Smooth muscle cell (in vitro differentiated cells): ENCODE results near the gene PGS1. TPM values are rescaled to one million over a fixed set of nuclear protein-coding genes. Genes with fewer than 3 reads are reported as not detected.
"Not testable (repeated sequence)": the region's sequence is repeated elsewhere in the genome, so short reads cannot be mapped to it uniquely, and the experiment has no call there.

Experiments used
- DNase-seq: peaks from one replicate; lab custom pipeline; 2025; ENCODE audit not compliant: unreplicated experiment; lab: John Stamatoyannopoulos, UW
- H2AFZ ChIP-seq: fragments of 200-600 bp; sonication (generic); 2 replicates; pipeline ENCODE4 v1.6.0; 2016; ENCODE audit warnings: antibody characterized with exemption, low read depth, mild to moderate bottlenecking
- H3F3A ChIP-seq: fragments of 200-600 bp; sonication (generic); 2 replicates; pipeline ENCODE4 v1.6.0; 2017; ENCODE audit warnings: antibody characterized with exemption, low read depth
- H3K27ac ChIP-seq: fragments of 200-600 bp; sonication (generic); 2 replicates; pipeline ENCODE4 v1.5.1; 2016; ENCODE audit warnings: low read depth, mild to moderate bottlenecking
- H3K27me3 ChIP-seq: fragments of 200-600 bp; sonication (generic); 2 replicates; pipeline ENCODE4 v1.6.1; 2016; ENCODE audit warnings: low read depth, mild to moderate bottlenecking
- H3K36me3 ChIP-seq: fragments of 200-600 bp; sonication (generic); 2 replicates; pipeline ENCODE4 v1.5.1; 2016; ENCODE audit warnings: low read depth
- H3K4me1 ChIP-seq: fragments of 200-600 bp; sonication (generic); 2 replicates; pipeline ENCODE4 v1.5.1; 2016; ENCODE audit warnings: low read depth
- H3K4me2 ChIP-seq: fragments of 200-600 bp; sonication (generic); 2 replicates; pipeline ENCODE4 v1.6.0; 2016; ENCODE audit warnings: mild to moderate bottlenecking
- H3K4me3 ChIP-seq: fragments of 200-600 bp; sonication (generic); 2 replicates; pipeline ENCODE4 v1.5.1; 2016; ENCODE audit warnings: mild to moderate bottlenecking
- H3K79me2 ChIP-seq: fragments of 200-600 bp; sonication (generic); 2 replicates; pipeline ENCODE4 v1.6.0; 2016; ENCODE audit warnings: low read depth, mild to moderate bottlenecking
- H3K9ac ChIP-seq: fragments of 200-600 bp; sonication (generic); 2 replicates; pipeline ENCODE4 v1.6.0; 2016; ENCODE audit warnings: low read depth
- H3K9me3 ChIP-seq: fragments of 200-600 bp; sonication (generic); replicated peaks from 2 replicates; pipeline ENCODE4 v1.5.1; 2016; ENCODE audit warnings: low read depth
- H4K20me1 ChIP-seq: fragments of 200-600 bp; sonication (generic); 2 replicates; pipeline ENCODE4 v1.6.0; 2016; ENCODE audit warnings: low read depth
- CTCF ChIP-seq: fragments of 200-600 bp; sonication (generic); IDR thresholded peaks from 2 replicates; pipeline ENCODE4 v1.5.1; 2017; ENCODE audit warnings: borderline replicate concordance, mild to moderate bottlenecking, antibody characterized with exemption; ENCODE audit not compliant: insufficient read depth, poor library complexity, severe bottlenecking
- WGBS: methylation state at CpG from one replicate; pipeline ENCODE4 v1.1.7; 2016; ENCODE audit warnings: low lambda C conversion rate; 5-methylcytosine and 5-hydroxymethylcytosine counted together
- polyA plus RNA-seq: library from polyadenylated mRNA; unstranded; fragments of >200 nt; fragmentation: Nextera tagmentation; extraction: Ambion mirVana; gene quantifications from 2 replicates; pipeline ENCODE4 v1.2.1, GENCODE V29; 2016
- total RNA-seq: library from RNA; depleted of rRNA; stranded (reverse); fragments of >200 nt; gene quantifications from 2 replicates; pipeline ENCODE4 v1.2.3, GENCODE V29; 2014

PGS1 gene
- total RNA-seq (29.5 and 29.9 TPM in 2 replicates), polyA plus RNA-seq (22.6 and 37.8 TPM in 2 replicates)

- Histone ChIP-seq H3K4me2 (peak within 1 kb of the TSS; percentile 80), H3K36me3 (no peaks in the 10 kb centered on the region), H3F3A (peaks cover 56% of the 10 kb centered on the region), H3K4me1 (peaks cover 43% of the 10 kb centered on the region), H3K9ac (peak within 1 kb of the TSS; percentile 96), H4K20me1 (peaks cover 24% of the 10 kb centered on the region), H3K9me3 (no peaks in the 10 kb centered on the region), H3K4me3 (peak within 1 kb of the TSS; percentile 82), H2AFZ (peak within 1 kb of the TSS; percentile 59), H3K79me2 (peaks cover 44% of the 10 kb centered on the region), H3K27me3 (no peaks in the 10 kb centered on the region), H3K27ac (peak within 1 kb of the TSS; percentile 100)
- no peak for TF ChIP-seq CTCF
- DNase-seq = peak; percentile 43
- WGBS = 5% methylated on average over 69 of the region's 89 CpGs
Measured at GRCh38 chr17:78378225-78379130, at the start of gene PGS1. PGS1 (plus strand) TSS chr17:78378649; CDS start chr17:78378666, 17 bp downstream.

- no peaks in the 10 kb centered on the region for H3K79me2 ChIP-seq
- H3F3A ChIP-seq = no peaks in the 10 kb centered on the region
- H3K4me1 ChIP-seq = peaks cover 8% of the 10 kb centered on the region
- H3K27me3 ChIP-seq = no peaks in the 10 kb centered on the region
- peak overlapping the region; percentile 32 for H2AFZ ChIP-seq
- peak overlapping the region; percentile 60 for H3K27ac ChIP-seq
- WGBS = 66% methylated on average over 15 of the region's 16 CpGs
- no peaks in the 10 kb centered on the region for H4K20me1 ChIP-seq
- H3K9ac ChIP-seq = no peak overlapping the region
- H3K9me3 ChIP-seq = no peaks in the 10 kb centered on the region
- TF ChIP-seq CTCF = no peak
- H3K4me3 ChIP-seq = no peak overlapping the region
- no peak for DNase-seq
- no peaks in the 10 kb centered on the region for H3K36me3 ChIP-seq
- H3K4me2 ChIP-seq = peak overlapping the region; percentile 31
Measured at GRCh38 chr17:78329263-78330059, 49.0 kb upstream of the PGS1 start.

GRCh38 chr17:78330570-78331224 lies 47.8 kb upstream of the PGS1 start:
- no peak for TF ChIP-seq CTCF
- Histone ChIP-seq H3K79me2 (no peaks in the 10 kb centered on the region), H3K9me3 (no peaks in the 10 kb centered on the region), H3K4me3 (no peak overlapping the region), H2AFZ (no peak overlapping the region), H3K9ac (no peak overlapping the region), H3K4me2 (no peak overlapping the region), H3K27me3 (no peaks in the 10 kb centered on the region), H3K27ac (no peak overlapping the region), H4K20me1 (no peaks in the 10 kb centered on the region), H3F3A (no peaks in the 10 kb centered on the region), H3K4me1 (peaks cover 8% of the 10 kb centered on the region), H3K36me3 (no peaks in the 10 kb centered on the region)
- WGBS = 62% methylated on average over 12 of the region's 13 CpGs
- no peak for DNase-seq

GRCh38 chr17:78331355-78331754 lies 47.1 kb upstream of the PGS1 start:
- not testable (repeated sequence) for H3K4me1 ChIP-seq, DNase-seq

More at GRCh38 chr17:78331355-78331754, 47.1 kb upstream of the PGS1 start:
- not testable (repeated sequence) for H3K36me3 ChIP-seq, H4K20me1 ChIP-seq, H3K9ac ChIP-seq, H3K79me2 ChIP-seq, H3K27me3 ChIP-seq, H2AFZ ChIP-seq, H3K4me2 ChIP-seq, H3K27ac ChIP-seq, H3K4me3 ChIP-seq, H3F3A ChIP-seq, H3K9me3 ChIP-seq
- WGBS = 93% methylated on average over 12 of the region's 12 CpGs
